Vein endothelial cell (primary cell): ENCODE data around the gene TSHZ2. TPM values are rescaled to one million over a fixed set of nuclear protein-coding genes. Genes with fewer than 3 reads are reported as not detected.

Source experiments
- small RNA-seq: library from RNA; depleted of rRNA; stranded (forward); fragments of <200 nt; gene quantifications from one replicate; pipeline ENCODE3, GENCODE V24; 2012
- total RNA-seq: library from RNA; depleted of rRNA; stranded (reverse); fragments of >200 nt; gene quantifications from 2 replicates; pipeline ENCODE4 v1.2.3, GENCODE V29; 2012

Gene TSHZ2, protein sequence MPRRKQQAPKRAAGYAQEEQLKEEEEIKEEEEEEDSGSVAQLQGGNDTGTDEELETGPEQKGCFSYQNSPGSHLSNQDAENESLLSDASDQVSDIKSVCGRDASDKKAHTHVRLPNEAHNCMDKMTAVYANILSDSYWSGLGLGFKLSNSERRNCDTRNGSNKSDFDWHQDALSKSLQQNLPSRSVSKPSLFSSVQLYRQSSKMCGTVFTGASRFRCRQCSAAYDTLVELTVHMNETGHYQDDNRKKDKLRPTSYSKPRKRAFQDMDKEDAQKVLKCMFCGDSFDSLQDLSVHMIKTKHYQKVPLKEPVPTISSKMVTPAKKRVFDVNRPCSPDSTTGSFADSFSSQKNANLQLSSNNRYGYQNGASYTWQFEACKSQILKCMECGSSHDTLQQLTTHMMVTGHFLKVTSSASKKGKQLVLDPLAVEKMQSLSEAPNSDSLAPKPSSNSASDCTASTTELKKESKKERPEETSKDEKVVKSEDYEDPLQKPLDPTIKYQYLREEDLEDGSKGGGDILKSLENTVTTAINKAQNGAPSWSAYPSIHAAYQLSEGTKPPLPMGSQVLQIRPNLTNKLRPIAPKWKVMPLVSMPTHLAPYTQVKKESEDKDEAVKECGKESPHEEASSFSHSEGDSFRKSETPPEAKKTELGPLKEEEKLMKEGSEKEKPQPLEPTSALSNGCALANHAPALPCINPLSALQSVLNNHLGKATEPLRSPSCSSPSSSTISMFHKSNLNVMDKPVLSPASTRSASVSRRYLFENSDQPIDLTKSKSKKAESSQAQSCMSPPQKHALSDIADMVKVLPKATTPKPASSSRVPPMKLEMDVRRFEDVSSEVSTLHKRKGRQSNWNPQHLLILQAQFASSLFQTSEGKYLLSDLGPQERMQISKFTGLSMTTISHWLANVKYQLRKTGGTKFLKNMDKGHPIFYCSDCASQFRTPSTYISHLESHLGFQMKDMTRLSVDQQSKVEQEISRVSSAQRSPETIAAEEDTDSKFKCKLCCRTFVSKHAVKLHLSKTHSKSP (N-terminal part only)
- 0.96 and 0.98 TPM in 2 replicates for total RNA-seq

DNA sequence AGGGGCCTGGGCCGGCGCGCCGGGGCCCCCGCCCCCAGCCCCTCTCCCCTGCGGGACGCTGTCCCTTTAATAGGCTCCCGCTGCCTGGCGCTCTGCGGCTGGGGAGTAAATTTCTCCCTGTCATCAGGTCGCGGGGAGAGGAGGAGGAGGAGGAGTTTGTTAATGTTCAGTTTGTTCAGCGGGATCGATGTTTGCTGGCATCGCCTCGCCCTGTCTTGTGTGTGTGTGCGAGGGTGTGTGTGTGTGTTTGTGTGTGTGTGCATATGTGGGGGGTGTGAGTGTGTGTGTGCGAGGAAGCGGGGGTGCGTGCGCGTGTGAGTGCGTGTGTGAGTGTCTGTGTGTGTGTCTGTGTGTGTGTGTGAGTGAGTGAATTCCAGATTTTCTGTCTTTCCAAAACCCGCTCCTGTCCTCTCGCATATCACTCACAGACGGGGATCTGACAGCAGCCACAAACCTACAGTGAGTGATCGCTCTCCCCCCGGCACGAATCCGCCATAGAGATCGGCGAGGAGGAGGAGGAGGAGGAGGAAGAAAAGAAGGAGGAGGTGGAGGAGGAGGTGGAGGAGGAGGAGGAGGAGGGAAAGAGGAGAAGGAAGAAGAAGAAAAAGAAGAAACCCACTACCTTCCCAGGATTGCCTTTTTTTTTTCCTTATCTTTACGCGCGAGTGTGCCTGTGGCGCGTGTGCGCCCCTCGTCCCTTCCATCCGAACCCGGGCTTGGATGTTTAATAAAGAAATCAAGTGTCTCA is at the start of gene TSHZ2:
TSHZ2 (plus strand) TSS at position 169 of the 748 bp plus-strand sequence. CDS start 936 bp downstream, outside the sequence.

Small RNAs within 50 kb of the gene (small RNA-seq; reads per million reads assigned to genes)
- gene RF00019: not detected
